HG03575 (cell line): ENCODE data around the gene FEV.

Source experiments
- ATAC-seq: cut with Tn5 transposase; IDR thresholded peaks from one replicate; pipeline ENCODE4 v1.9.1; 2021; ENCODE audit not compliant: unreplicated experiment, insufficient number of reproducible peaks, low FRiP score; ENCODE audit errors: extremely low read depth

The FEV gene

GRCh38 chr2:218985021-218985324 lies at the start of gene FEV:
TSS of gene FEV (minus strand) at chr2:218985184. CDS start at chr2:218985075, 109 bp downstream.
- no peak for ATAC-seq

- no peak for ATAC-seq
Observed at GRCh38 chr2:219032051-219032745, 47.2 kb upstream of the FEV start.

GRCh38 chr2:219031005-219031738 lies 46.2 kb upstream of the FEV start:
- ATAC-seq: no peak

GRCh38 chr2:219030177-219030940 lies 45.4 kb upstream of the FEV start:
- no peak for ATAC-seq

GRCh38 chr2:219029829-219030165 lies 44.8 kb upstream of the FEV start:
- ATAC-seq: no peak

- no peak for ATAC-seq
Observed at GRCh38 chr2:219028996-219029828, 44.2 kb upstream of the FEV start.

- no peak for ATAC-seq
Observed at GRCh38 chr2:219028141-219028540, 43.2 kb upstream of the FEV start.

GRCh38 chr2:219027511-219028055 lies 42.6 kb upstream of the FEV start:
- ATAC-seq: no peak

GRCh38 chr2:219026946-219027345 lies 42.0 kb upstream of the FEV start:
- no peak for ATAC-seq

GRCh38 chr2:219025637-219026585 lies 40.9 kb upstream of the FEV start:
- ATAC-seq: no peak

- no peak for ATAC-seq
Observed at GRCh38 chr2:219024059-219024458, 39.1 kb upstream of the FEV start.

- no peak for ATAC-seq
Observed at GRCh38 chr2:219023045-219023605, 38.1 kb upstream of the FEV start.

GRCh38 chr2:219022616-219023015 lies 37.6 kb upstream of the FEV start:
- no peak for ATAC-seq

GRCh38 chr2:219022041-219022440 lies 37.1 kb upstream of the FEV start:
- no peak for ATAC-seq

- no peak for ATAC-seq
Observed at GRCh38 chr2:219021591-219021990, 36.6 kb upstream of the FEV start.

GRCh38 chr2:219020604-219021365 lies 35.8 kb upstream of the FEV start:
- ATAC-seq: no peak

- ATAC-seq: no peak
Observed at GRCh38 chr2:219019436-219019835, 34.5 kb upstream of the FEV start.
